A549 (cell line): ENCODE measurements around the gene SCARB1. TPM values are rescaled to one million over a fixed set of nuclear protein-coding genes. Genes with fewer than 3 reads are reported as not detected.
A peak's percentile ranks its signal among the peaks of the same experiment; 100 is the strongest.

Source experiments
- ATAC-seq, 2 experiments: fragments of 200-7000 bp in 1 of 2; fragments of >200 bp in 1 of 2; cut with Nextera tagmentation in 1 of 2; cut with Tn5 transposase in 1 of 2; 3 replicates each; pipeline versions ENCODE4 v1.8.0 to v1.9.1; 2018 to 2020; ENCODE audit warnings: mild to moderate bottlenecking in 1 of 2, moderate library complexity in 1 of 2
- CTCF ChIA-PET: fragments of 300-600 bp; sonication (Branson Sonifier 250); formaldehyde crosslinking; extraction: SDS; loops from one replicate; lab custom pipeline; 2021; ENCODE audit warnings: antibody characterized with exemption, inconsistent platforms; lab: Yijun Ruan, JAX
- POLR2A ChIA-PET: fragments of 350-600 bp; formaldehyde crosslinking; extraction: SDS; loops from one replicate; lab custom pipeline; 2021; ENCODE audit warnings: antibody characterized with exemption, inconsistent platforms; lab: Yijun Ruan, JAX
- DNase-seq, 2 experiments: peaks; one replicate each; pipeline versions ENCODE4 v3.0.0 to v3.0.0-alpha.2; 2011 to 2016; ENCODE audit warnings: low read depth in 1 of 2, low spot score in 1 of 2
- FAIRE-seq: peaks from 2 replicates; lab custom pipeline; 2011; peaks lifted over from hg19 to GRCh38; lab: Jason Lieb, UNC
- H3K27ac ChIP-seq, 2 experiments: fragments of >200 bp; sonication (Bioruptor Twin); formaldehyde crosslinking; 3 replicates each; pipeline ENCODE4 v1.5.1; 2016 to 2017
- H3K4me1 ChIP-seq: fragments of >200 bp; sonication (Bioruptor Twin); formaldehyde crosslinking; 3 replicates; pipeline ENCODE4 v1.6.1; 2016
- H3K4me2 ChIP-seq: fragments of >200 bp; sonication (Bioruptor Twin); formaldehyde crosslinking; 3 replicates; pipeline ENCODE4 v1.6.1; 2016
- H3K4me3 ChIP-seq: fragments of >200 bp; sonication (Bioruptor Twin); formaldehyde crosslinking; 3 replicates; pipeline ENCODE4 v1.5.1; 2016
- H3K9me3 ChIP-seq: fragments of >200 bp; sonication (Bioruptor Twin); formaldehyde crosslinking; 3 replicates; pipeline ENCODE4 v1.6.1; 2016
- BHLHE40 ChIP-seq: IDR thresholded peaks from 2 replicates; pipeline ENCODE4 v1.6.1; 2012; ENCODE audit warnings: low read depth, low read length, inconsistent platforms
- CBX8 ChIP-seq: fragments of 200-600 bp; sonication (generic); IDR thresholded peaks from 2 replicates; pipeline ENCODE4 v1.6.1; 2016
- CHD4 ChIP-seq: fragments of 200-600 bp; sonication (generic); IDR thresholded peaks from 2 replicates; pipeline ENCODE4 v1.6.1; 2016; ENCODE audit warnings: antibody characterized with exemption, mild to moderate bottlenecking, borderline replicate concordance
- EHMT2 ChIP-seq: fragments of 200-600 bp; sonication (generic); IDR thresholded peaks from 2 replicates; pipeline ENCODE4 v1.6.1; 2016; ENCODE audit warnings: antibody characterized with exemption, low read depth, mild to moderate bottlenecking, moderate library complexity
- FOSB ChIP-seq: fragments of 250-450 bp; sonication (Bioruptor Pico); IDR thresholded peaks from 2 replicates; pipeline ENCODE4 v1.5.0; 2020; ENCODE audit warnings: mild to moderate bottlenecking, moderate library complexity
- FOXS1 ChIP-seq: fragments of 250-450 bp; sonication (Bioruptor Pico); IDR thresholded peaks from 2 replicates; pipeline ENCODE4 v1.5.0; 2020; ENCODE audit warnings: mild to moderate bottlenecking, moderate library complexity
- HDAC2 ChIP-seq: fragments of 200-600 bp; sonication (generic); IDR thresholded peaks from 2 replicates; pipeline ENCODE4 v1.6.1; 2016
- HEYL ChIP-seq: fragments of 250-450 bp; sonication (Bioruptor Pico); IDR thresholded peaks from 2 replicates; pipeline ENCODE4 v1.8.0; 2021; ENCODE audit warnings: mild to moderate bottlenecking, moderate library complexity
- JUNB ChIP-seq: fragments of >200 bp; sonication (Bioruptor Twin); formaldehyde crosslinking; IDR thresholded peaks from 2 replicates; pipeline ENCODE4 v1.6.1; 2016
- NFE2L2 ChIP-seq: fragments of 150-350 bp; conservative IDR thresholded peaks from 2 replicates; pipeline ENCODE4 v1.6.1; 2014; ENCODE audit warnings: low read length
- POLR2AphosphoS2 ChIP-seq: conservative IDR thresholded peaks from 2 replicates; pipeline ENCODE4 v1.6.1; 2012; ENCODE audit warnings: low read length, improper control_type of control experiment, inconsistent platforms
- SMC3 ChIP-seq: fragments of >200 bp; sonication (Bioruptor Twin); formaldehyde crosslinking; IDR thresholded peaks from 3 replicates; pipeline ENCODE4 v1.6.1; 2018; ENCODE audit warnings: inconsistent platforms
- TFCP2L1 ChIP-seq: fragments of 250-450 bp; sonication (Bioruptor Pico); IDR thresholded peaks from 2 replicates; pipeline ENCODE4 v1.5.0; 2021; ENCODE audit warnings: mild to moderate bottlenecking
- ZC3H11A ChIP-seq: fragments of 450-650 bp; IDR thresholded peaks from 2 replicates; pipeline ENCODE4 v1.6.1; 2014; ENCODE audit warnings: antibody characterized with exemption, mild to moderate bottlenecking
- WGBS: methylation state at CpG from one replicate; pipeline ENCODE4 v1.1.6; 2017; ENCODE audit errors: missing lambda C conversion rate; 5-methylcytosine and 5-hydroxymethylcytosine counted together
- polyA plus RNA-seq, 4 experiments: library from polyadenylated mRNA; depleted of rRNA in 3 of 4; stranded (reverse); fragments of >200 nt; fragmentation: RNase III in 1 of 4; extraction: RNeasy Plus Mini Kit Qiagen cat#74134 plus additional on column Dnase treatment in 1 of 4; gene quantifications; 2 replicates in 3 of 4; 3 replicates in 1 of 4; pipeline ENCODE4 v1.2.3, GENCODE V29; 2011 to 2017
- TF ChIP-seq, protein P1 (sequence below): fragments of >200 bp; sonication (Bioruptor Twin); formaldehyde crosslinking; IDR thresholded peaks from 3 replicates; pipeline ENCODE4 v1.6.1; 2016
- TF ChIP-seq, protein P2 (sequence below): fragments of 450-650 bp; IDR thresholded peaks from 2 replicates; pipeline ENCODE4 v1.6.1; 2014; ENCODE audit warnings: antibody characterized with exemption
- TF ChIP-seq, protein P3 (sequence below): IDR thresholded peaks from 2 replicates; pipeline ENCODE4 v1.6.1; 2012
- TF ChIP-seq, protein P4 (sequence below): fragments of >200 bp; sonication (Bioruptor Twin); formaldehyde crosslinking; IDR thresholded peaks from 2 replicates; pipeline ENCODE4 v1.6.1; 2016

SCARB1 gene
- polyA plus RNA-seq, 2 of the 4 experiments (the other 2 are of a cell fraction): 81.1 to 154 TPM

DNA sequence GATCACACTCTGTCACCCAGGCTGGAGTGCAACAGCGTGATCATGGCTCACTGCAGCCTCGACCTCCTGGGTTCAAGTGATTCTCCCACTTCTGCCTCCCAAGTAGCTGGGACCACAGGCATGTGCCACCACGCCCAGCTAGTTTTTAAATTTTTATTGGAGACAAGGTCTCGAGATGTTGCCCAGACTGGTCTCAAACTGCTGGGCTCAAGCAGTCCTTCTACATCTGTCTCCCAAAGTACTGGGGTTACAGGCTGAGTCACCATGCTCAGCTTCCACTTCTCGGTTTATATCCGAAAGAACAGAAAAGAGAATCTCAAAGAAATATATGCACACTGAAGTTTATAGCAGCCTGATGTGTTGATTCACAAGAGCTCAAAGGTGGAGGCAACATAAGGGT is 107.5 kb downstream of the SCARB1 start:
- H3K9me3 ChIP-seq: peaks cover 18% of the 10 kb centered on the region
- ATAC-seq: no peak
- ChIA-PET POLR2A (no interaction called here), CTCF (interaction anchor here (1.7 to 9.7 kb wide), 5 partner anchors 10 to 719 kb away, joined by 3 to 101 read pairs (median 6); no protein-coding TSS in a partner anchor)
- TF ChIP-seq HDAC2: no peak
- TF ChIP-seq, protein P1, sequence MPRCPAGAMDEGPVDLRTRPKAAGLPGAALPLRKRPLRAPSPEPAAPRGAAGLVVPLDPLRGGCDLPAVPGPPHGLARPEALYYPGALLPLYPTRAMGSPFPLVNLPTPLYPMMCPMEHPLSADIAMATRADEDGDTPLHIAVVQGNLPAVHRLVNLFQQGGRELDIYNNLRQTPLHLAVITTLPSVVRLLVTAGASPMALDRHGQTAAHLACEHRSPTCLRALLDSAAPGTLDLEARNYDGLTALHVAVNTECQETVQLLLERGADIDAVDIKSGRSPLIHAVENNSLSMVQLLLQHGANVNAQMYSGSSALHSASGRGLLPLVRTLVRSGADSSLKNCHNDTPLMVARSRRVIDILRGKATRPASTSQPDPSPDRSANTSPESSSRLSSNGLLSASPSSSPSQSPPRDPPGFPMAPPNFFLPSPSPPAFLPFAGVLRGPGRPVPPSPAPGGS: no peak
- no peak for TF ChIP-seq JUNB
- TF ChIP-seq TFCP2L1 (CRISPR knock-in tag): no peak
- no peak for TF ChIP-seq EHMT2
- no peak for TF ChIP-seq FOXS1 (CRISPR knock-in tag)
- TF ChIP-seq, protein P2, sequence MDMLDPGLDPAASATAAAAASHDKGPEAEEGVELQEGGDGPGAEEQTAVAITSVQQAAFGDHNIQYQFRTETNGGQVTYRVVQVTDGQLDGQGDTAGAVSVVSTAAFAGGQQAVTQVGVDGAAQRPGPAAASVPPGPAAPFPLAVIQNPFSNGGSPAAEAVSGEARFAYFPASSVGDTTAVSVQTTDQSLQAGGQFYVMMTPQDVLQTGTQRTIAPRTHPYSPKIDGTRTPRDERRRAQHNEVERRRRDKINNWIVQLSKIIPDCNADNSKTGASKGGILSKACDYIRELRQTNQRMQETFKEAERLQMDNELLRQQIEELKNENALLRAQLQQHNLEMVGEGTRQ: no peak
- no peak for TF ChIP-seq CHD4
- TF ChIP-seq FOSB: no peak
- TF ChIP-seq BHLHE40: no peak
- TF ChIP-seq SMC3: no peak
- TF ChIP-seq CBX8: no peak
- TF ChIP-seq ZC3H11A: no peak
- no peak overlapping the region; a peak in 1 of 6 replicates for H3K27ac ChIP-seq
- DNase-seq: no peak
- 60% methylated on average over 6 of the region's 6 CpGs for WGBS
- no peak overlapping the region for H3K4me2 ChIP-seq
- no peak overlapping the region for H3K4me3 ChIP-seq
- peaks cover 11% of the 10 kb centered on the region for H3K4me1 ChIP-seq
- FAIRE-seq: no peak

DNA sequence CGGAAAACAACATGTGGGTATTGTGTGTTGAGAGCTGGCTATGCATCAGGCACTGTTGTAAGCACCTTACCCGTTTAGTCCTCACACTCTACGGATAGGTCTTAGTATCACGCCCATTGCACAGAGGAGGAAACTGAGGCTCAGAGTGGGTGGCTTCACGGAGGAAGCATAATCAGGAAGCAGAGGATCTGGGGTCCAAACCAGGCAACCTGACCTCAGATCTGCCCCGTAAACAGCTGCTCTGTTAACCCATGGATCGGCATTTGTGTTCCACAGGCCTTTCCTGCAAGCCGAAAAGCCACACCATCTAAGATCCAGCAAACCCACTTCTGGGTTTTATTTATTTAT is 107.9 kb downstream of the SCARB1 start:
- H3K27ac ChIP-seq: no peak overlapping the region; a peak in 1 of 6 replicates
- H3K4me3 ChIP-seq: no peak overlapping the region
- 86% methylated on average over 8 of the region's 8 CpGs for WGBS
- CTCF ChIA-PET: interaction anchor here (1.7 to 9.7 kb wide), 5 partner anchors 10 to 719 kb away, joined by 3 to 101 read pairs (median 6); no protein-coding TSS in a partner anchor
- POLR2A ChIA-PET: no interaction called here
- peaks cover 11% of the 10 kb centered on the region for H3K4me1 ChIP-seq
- TF ChIP-seq, protein P3, sequence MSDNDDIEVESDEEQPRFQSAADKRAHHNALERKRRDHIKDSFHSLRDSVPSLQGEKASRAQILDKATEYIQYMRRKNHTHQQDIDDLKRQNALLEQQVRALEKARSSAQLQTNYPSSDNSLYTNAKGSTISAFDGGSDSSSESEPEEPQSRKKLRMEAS: no peak
- DNase-seq: no peak
- FAIRE-seq: no peak
- H3K4me2 ChIP-seq: no peak overlapping the region
- no peak for ATAC-seq
- peaks cover 18% of the 10 kb centered on the region for H3K9me3 ChIP-seq

DNA sequence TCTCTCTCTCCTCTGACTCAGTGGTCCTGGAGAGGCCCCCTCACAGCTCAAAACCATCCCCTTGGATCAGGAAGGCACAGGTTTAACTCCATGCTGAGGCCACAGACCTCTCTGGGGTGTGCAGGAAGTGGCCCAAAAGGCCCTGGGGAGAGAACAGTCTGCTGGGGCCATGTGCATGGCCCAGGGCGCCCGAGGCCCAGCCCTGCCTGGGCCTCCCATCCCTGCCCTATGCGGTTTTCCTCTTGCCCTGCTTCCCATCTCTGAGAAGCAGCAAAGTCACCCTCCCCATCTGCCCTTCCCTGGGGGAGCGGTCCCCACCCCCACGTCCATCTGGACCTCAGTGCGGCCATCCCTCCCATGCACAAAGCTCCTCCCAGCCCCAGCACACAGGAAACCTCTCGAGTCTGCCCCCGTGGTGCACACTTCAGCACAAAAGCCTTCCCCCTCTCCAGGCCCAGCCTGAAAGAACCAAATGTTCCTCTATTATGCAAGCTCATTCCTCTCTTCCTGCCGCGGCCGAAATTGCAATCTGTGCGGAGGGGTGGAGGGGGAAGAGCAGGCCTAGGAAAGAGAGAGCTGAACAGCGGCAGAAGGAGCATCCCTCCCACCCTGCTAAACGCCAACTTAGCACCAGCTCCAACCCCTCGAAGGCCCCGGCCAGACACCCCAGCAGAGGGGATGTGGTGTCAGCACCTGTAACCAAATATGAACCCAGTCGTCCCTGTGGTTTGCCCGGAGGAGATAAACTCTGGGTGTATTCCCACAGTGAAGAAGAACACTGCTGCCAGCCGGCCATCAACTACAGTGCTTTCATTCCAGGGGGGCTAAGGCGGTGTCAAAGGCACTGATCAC is 108.5 kb downstream of the SCARB1 start:
- CTCF ChIA-PET: interaction anchor here (1.7 to 9.7 kb wide), 4 partner anchors 11 to 718 kb away, joined by 3 to 101 read pairs (median 16); no protein-coding TSS in a partner anchor
- H3K4me1 ChIP-seq: peaks cover 8% of the 10 kb centered on the region
- FAIRE-seq: no peak
- H3K4me3 ChIP-seq: no peak overlapping the region
- POLR2A ChIA-PET: no interaction called here
- 0 out of 6 replicates have a peak, but pooled peaks have one; percentile 5 to 9 for ATAC-seq
- WGBS: 83% methylated on average over 20 of the region's 20 CpGs
- TF ChIP-seq HEYL (CRISPR knock-in tag): no peak
- no peak for DNase-seq
- no peak overlapping the region for H3K4me2 ChIP-seq
- peaks cover 18% of the 10 kb centered on the region for H3K9me3 ChIP-seq
- peak overlapping the region; percentile 20 to 28; a peak in 2 of 6 replicates for H3K27ac ChIP-seq

DNA sequence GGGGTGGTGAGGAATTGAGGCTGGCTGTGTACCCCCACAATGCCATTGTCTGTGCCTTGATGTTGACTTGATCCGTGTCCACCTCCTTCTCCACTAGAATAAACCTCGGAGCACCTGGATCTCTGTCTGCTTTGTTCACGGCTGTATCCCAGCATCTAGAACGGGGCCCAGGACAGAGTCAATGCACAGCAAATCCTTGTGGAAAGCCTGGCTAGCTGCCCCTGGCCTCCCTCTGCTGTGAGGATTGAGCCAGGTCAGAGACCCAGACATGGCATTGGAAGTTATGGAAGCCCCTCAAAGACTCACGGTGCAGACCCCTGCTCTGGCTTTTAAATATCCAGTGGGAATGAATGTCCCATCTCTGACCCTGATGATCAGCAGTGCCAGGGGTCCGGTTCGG is 109.2 kb downstream of the SCARB1 start:
- 88% methylated on average over 7 of the region's 7 CpGs for WGBS
- DNase-seq (no peak), FAIRE-seq (no peak), ATAC-seq (no peak)
- Histone ChIP-seq H3K4me2 (no peak overlapping the region), H3K4me3 (no peak overlapping the region), H3K27ac (peak overlapping the region; percentile 8 to 28; a peak in 2 of 6 replicates), H3K9me3 (peaks cover 18% of the 10 kb centered on the region), H3K4me1 (peaks cover 6% of the 10 kb centered on the region; the same call in 2 of the 3 replicates)
- TF ChIP-seq NFE2L2 (no peak), JUNB (no peak), POLR2AphosphoS2 (no peak)
- TF ChIP-seq, protein P4, sequence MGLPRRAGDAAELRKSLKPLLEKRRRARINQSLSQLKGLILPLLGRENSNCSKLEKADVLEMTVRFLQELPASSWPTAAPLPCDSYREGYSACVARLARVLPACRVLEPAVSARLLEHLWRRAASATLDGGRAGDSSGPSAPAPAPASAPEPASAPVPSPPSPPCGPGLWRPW: no peak
- ChIA-PET POLR2A (no interaction called here), CTCF (interaction anchor here (1.0 to 9.7 kb wide), 5 partner anchors 8 to 717 kb away, joined by 3 to 101 read pairs (median 4); no protein-coding TSS in a partner anchor)
